Parathyroid adenoma (tissue), 2 donors: Measurements from ENCODE around the gene C1RL.

Experiments used
- H2AFZ ChIP-seq: fragments of 300-600 bp; sonication (generic); one replicate; pipeline ENCODE4 v1.7.0; 2017; ENCODE audit warnings: antibody characterized with exemption, mild to moderate bottlenecking
- H3K27ac ChIP-seq: fragments of 300-600 bp; sonication (generic); one replicate; pipeline ENCODE4 v1.7.0; 2017
- H3K27me3 ChIP-seq: fragments of 300-600 bp; sonication (generic); one replicate; pipeline ENCODE4 v1.7.0; 2017; ENCODE audit warnings: low read length; ENCODE audit not compliant: control insufficient read depth, insufficient read depth
- H3K36me3 ChIP-seq: fragments of 300-600 bp; sonication (generic); one replicate; pipeline ENCODE4 v1.7.0; 2017; ENCODE audit warnings: low read length; ENCODE audit not compliant: control insufficient read depth, insufficient read depth
- H3K4me1 ChIP-seq: fragments of 300-600 bp; sonication (generic); one replicate; pipeline ENCODE4 v1.7.0; 2017; ENCODE audit warnings: control low read depth
- H3K4me2 ChIP-seq: fragments of 300-600 bp; sonication (generic); one replicate; pipeline ENCODE4 v1.7.0; 2017; ENCODE audit warnings: low read length
- H3K4me3 ChIP-seq: fragments of 300-600 bp; sonication (generic); one replicate; pipeline ENCODE4 v1.7.0; 2017; ENCODE audit warnings: low read depth, low read length
- H3K79me2 ChIP-seq: fragments of 300-600 bp; sonication (generic); one replicate; pipeline ENCODE4 v1.7.0; 2017; ENCODE audit warnings: control low read depth
- H3K9ac ChIP-seq: fragments of 300-600 bp; sonication (generic); one replicate; pipeline ENCODE4 v1.7.0; 2017; ENCODE audit warnings: mild to moderate bottlenecking
- H3K9me3 ChIP-seq: fragments of 300-600 bp; sonication (generic); one replicate; pipeline ENCODE4 v1.7.0; 2017; ENCODE audit warnings: low read length; ENCODE audit not compliant: control insufficient read depth
- TF ChIP-seq, protein P1 (sequence below): fragments of 300-600 bp; sonication (generic); IDR thresholded peaks from one replicate; pipeline ENCODE4 v1.7.0; 2017; ENCODE audit warnings: antibody characterized with exemption, mild to moderate bottlenecking
- donor health status: primary hyperparathyroidism.

Gene C1RL

DNA sequence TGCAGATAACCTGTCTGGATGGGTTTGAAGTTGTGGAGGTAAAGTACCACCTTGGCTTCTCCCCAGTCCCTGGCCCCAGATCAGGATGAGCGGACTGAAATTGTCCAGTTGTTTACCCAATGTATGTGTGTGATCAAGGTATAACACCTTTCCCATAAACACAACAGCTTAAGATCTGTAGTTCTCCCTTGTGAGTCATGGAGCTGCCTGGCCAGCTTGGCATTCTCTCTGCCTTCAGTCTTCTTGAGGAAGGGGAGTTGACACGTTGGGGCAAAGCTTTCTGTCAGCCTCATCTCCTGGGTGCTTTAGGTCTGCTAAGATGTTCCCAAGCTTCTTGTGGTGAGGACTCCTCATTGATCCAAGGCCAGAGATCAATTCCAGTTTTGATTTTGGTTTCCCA lies 42.4 kb downstream of the C1RL start:
- Histone ChIP-seq H3K9ac (no peak overlapping the region), H3K36me3 (no peaks in the 10 kb centered on the region), H3K79me2 (no peaks in the 10 kb centered on the region), H3K4me3 (no peak overlapping the region), H3K4me2 (no peak overlapping the region), H3K27me3 (no peaks in the 10 kb centered on the region), H3K4me1 (no peaks in the 10 kb centered on the region), H3K27ac (no peak overlapping the region), H3K9me3 (no peaks in the 10 kb centered on the region), H2AFZ (no peak overlapping the region)
- TF ChIP-seq, protein P1, sequence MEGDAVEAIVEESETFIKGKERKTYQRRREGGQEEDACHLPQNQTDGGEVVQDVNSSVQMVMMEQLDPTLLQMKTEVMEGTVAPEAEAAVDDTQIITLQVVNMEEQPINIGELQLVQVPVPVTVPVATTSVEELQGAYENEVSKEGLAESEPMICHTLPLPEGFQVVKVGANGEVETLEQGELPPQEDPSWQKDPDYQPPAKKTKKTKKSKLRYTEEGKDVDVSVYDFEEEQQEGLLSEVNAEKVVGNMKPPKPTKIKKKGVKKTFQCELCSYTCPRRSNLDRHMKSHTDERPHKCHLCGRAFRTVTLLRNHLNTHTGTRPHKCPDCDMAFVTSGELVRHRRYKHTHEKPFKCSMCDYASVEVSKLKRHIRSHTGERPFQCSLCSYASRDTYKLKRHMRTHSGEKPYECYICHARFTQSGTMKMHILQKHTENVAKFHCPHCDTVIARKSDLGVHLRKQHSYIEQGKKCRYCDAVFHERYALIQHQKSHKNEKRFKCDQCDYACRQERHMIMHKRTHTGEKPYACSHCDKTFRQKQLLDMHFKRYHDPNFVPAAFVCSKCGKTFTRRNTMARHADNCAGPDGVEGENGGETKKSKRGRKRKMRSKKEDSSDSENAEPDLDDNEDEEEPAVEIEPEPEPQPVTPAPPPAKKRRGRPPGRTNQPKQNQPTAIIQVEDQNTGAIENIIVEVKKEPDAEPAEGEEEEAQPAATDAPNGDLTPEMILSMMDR: no peak

DNA sequence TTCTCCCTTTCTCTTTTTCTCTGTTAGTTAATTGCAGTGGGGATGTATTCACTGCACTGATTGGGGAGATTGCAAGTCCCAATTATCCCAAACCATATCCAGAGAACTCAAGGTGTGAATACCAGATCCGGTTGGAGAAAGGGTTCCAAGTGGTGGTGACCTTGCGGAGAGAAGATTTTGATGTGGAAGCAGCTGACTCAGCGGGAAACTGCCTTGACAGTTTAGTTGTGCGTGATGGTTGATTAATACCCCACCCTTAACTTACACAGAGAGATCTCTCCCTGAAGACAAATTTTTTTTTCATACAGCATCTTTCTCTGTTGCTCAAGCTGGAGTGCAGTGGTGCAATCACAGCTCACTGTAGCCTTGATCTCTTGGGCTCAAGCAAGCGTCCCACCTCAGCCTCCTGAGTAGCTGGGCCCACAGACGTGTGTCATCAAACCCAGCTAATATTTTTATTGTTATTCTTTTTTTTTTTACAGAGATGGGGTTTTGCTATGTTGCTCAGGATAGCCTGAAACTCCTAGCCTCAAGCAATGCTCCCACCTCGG lies 43.9 kb downstream of the C1RL start:
- Histone ChIP-seq H3K9ac (no peak overlapping the region), H3K36me3 (no peaks in the 10 kb centered on the region), H3K27me3 (no peaks in the 10 kb centered on the region), H3K79me2 (no peaks in the 10 kb centered on the region), H3K4me3 (no peak overlapping the region), H3K4me2 (no peak overlapping the region), H3K4me1 (no peaks in the 10 kb centered on the region), H3K27ac (no peak overlapping the region), H3K9me3 (no peaks in the 10 kb centered on the region), H2AFZ (no peak overlapping the region)
- TF ChIP-seq, protein P1: no peak

DNA sequence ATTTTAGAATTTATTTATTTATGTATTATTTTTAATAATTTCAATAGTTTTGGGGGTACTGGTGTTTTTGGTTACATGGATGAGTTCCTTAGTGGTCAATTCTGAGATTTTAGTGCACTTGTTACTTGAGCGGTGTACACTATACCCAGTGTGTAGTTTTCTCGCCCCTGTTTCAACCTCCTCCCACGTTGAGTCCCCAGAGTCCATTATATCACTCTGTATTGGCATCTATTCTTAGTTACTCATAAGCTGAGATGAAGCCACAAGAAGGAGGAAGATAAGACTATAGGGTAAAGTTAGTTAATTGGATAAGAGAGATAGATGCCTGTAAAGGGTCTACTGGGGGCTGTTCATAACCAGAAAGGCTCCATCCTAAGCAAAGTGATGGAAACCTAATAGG lies 44.5 kb downstream of the C1RL start:
- Histone ChIP-seq H3K36me3 (no peaks in the 10 kb centered on the region), H3K4me1 (no peaks in the 10 kb centered on the region), H3K4me3 (no peak overlapping the region)

DNA sequence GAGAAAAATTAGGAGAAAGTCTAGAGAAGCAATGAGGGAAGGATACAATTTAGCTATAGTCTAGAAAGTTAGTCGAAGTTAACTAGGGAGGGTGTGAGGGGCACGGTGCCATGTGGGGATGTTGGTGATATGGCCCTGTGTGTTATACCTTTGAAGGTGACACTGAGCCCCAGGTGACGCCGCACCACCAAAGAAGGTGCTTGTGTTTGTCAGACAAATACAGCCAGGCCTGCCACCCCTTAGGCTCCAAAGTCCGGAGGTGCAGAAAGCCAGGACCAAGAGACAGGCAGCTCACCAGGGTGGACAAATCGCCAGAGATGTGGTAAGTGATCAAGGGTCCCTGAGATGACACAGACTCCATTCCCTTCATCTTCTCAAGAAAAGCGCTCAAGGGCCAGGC lies 47.4 kb downstream of the C1RL start:
- Histone ChIP-seq H3K36me3 (no peaks in the 10 kb centered on the region), H3K4me1 (no peaks in the 10 kb centered on the region), H3K79me2 (no peaks in the 10 kb centered on the region), H3K4me2 (no peak overlapping the region), H3K27me3 (no peaks in the 10 kb centered on the region), H3K27ac (no peak overlapping the region), H3K4me3 (no peak overlapping the region), H2AFZ (no peak overlapping the region), H3K9me3 (no peaks in the 10 kb centered on the region), H3K9ac (no peak overlapping the region)
- TF ChIP-seq, protein P1: no peak

More for the DNA sequence above, 44.5 kb downstream of the C1RL start:
- Histone ChIP-seq H3K27ac (no peak overlapping the region), H3K4me2 (no peak overlapping the region), H3K79me2 (no peaks in the 10 kb centered on the region), H3K9me3 (no peaks in the 10 kb centered on the region), H3K9ac (no peak overlapping the region), H2AFZ (no peak overlapping the region), H3K27me3 (no peaks in the 10 kb centered on the region)
- TF ChIP-seq, protein P1: no peak

DNA sequence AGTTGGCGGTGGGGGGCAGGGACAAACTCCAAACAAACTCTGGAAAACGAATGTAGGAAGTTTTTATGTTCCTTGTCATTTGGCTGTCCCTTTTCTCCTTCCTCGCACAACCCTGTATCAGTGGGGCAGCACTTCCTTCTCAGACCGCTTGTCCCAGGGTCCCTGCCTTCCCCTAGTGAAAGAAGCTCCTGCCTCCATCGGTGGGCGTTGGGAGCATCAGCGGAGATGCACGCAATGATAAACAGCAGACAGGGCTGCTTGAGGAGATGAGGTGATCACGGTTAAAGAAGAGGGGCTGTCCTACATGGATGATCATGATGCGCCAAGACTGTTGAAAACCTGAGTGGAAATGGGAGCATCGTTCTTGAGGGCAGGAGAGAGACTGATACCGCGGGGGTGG lies 47.9 kb downstream of the C1RL start:
- H3K4me3 ChIP-seq: no peak overlapping the region
- H3K4me1 ChIP-seq: no peaks in the 10 kb centered on the region
- H2AFZ ChIP-seq: no peak overlapping the region
- TF ChIP-seq, protein P1: no peak
- H3K4me2 ChIP-seq: no peak overlapping the region
- H3K36me3 ChIP-seq: no peaks in the 10 kb centered on the region
- no peaks in the 10 kb centered on the region for H3K79me2 ChIP-seq
- no peak overlapping the region for H3K27ac ChIP-seq
- no peak overlapping the region for H3K9ac ChIP-seq
- H3K9me3 ChIP-seq: no peaks in the 10 kb centered on the region
- no peaks in the 10 kb centered on the region for H3K27me3 ChIP-seq
